GM12891 (cell line): ENCODE measurements around the gene ERGIC2.

Experiments
- POLR2A ChIP-seq: IDR thresholded peaks from 2 replicates; pipeline ENCODE4 v1.6.1; 2011; ENCODE audit warnings: low read depth, low read length, control low read depth
- POLR2AphosphoS5 ChIP-seq: IDR thresholded peaks from 2 replicates; pipeline ENCODE4 v1.6.1; 2011; ENCODE audit warnings: low read depth, low read length, control low read depth
- POU2F2 ChIP-seq: IDR thresholded peaks from 2 replicates; pipeline ENCODE4 v1.6.1; 2011; ENCODE audit warnings: low read depth, mild to moderate bottlenecking, control low read depth, low read length, moderate library complexity
- SPI1 ChIP-seq: IDR thresholded peaks from 2 replicates; pipeline ENCODE4 v1.6.1; 2011; ENCODE audit warnings: low read depth, low read length, control low read depth
- TAF1 ChIP-seq: IDR thresholded peaks from 2 replicates; pipeline ENCODE4 v1.6.1; 2011; ENCODE audit warnings: low read depth, low read length, control low read depth

GRCh38 chr12:29415111-29415510 lies 34.1 kb upstream of the ERGIC2 start:
- TF ChIP-seq POLR2A (no peak), POLR2AphosphoS5 (no peak), TAF1 (no peak), POU2F2 (no peak), SPI1 (no peak)
